Bone marrow (tissue), 2 donors: ENCODE data around the gene RHBDL1.
"Not testable (repeated sequence)": the region's sequence is repeated elsewhere in the genome, so short reads cannot be mapped to it uniquely, and the experiment has no call there.

ENCODE experiments used
- DNase-seq, 2 donors: peaks; one replicate each; lab custom pipeline; 2025; lab: John Stamatoyannopoulos, UW

RHBDL1 gene

DNA sequence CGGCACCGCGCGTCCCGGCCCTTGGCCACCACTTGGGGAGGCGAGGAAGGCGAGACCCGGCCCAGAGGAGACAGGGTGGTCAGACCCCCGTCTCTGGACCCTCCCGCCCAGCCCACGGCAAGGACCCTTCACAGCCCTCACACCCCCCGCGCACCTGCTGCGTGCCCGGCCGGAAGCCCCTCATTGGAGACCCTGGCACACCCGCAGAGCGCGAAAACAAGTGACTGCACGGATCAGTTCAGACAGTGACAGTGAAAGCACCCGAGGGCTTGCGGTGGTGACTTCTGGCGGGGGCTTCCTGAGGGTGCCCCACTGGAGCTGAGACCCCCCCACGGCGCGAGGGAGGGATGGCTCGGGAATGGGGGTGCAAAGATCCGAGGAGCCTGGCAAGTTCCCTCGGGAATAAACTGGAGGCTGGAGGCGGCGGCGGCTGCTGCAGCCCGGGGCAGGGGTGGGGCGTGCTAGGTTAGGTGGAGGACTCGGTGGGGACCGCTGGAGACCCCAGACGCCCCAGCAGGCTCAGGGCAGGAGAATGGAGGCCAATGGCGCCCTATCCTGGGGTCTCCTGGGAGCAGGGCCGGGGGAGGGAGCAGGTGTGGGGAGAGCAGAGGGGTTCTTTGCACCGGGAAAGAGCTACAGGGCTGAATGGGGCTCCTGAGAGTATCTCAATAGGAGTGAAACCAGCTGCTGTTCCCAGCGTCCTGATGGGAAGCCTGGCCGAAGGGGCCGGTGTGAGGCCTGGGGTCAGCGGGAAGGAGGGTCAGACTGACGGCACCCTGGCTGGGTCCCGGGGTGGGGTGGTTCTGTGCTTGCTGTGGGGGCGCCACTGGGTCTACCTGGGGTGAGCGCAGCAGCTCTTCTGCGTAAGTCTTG is 31.0 kb downstream of the RHBDL1 start:
- no peak for DNase-seq

DNA sequence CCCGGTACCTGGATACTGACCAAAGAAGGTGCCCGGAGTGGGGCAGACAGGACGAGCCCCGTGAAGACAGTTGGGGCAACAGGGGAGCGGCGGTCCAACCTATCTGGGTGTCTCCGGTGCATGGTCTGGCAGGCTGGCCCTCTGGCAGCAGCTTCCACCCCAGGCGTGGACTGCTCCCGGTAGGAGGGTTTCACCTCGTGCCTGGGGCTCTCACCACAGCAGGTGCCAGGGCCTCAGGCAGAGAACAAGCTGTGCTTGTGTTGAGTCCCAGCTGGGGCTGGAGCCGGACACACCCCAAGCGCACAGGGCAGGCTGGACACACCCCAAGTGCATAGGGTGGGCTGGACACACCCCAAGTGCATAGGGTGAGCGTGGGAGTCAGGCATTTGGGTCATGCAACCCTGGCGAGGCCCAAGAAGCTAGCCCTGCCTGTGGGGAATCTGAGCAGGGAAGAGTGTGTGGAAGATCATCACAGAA is 31.6 kb downstream of the RHBDL1 start:
- no peak for DNase-seq

DNA sequence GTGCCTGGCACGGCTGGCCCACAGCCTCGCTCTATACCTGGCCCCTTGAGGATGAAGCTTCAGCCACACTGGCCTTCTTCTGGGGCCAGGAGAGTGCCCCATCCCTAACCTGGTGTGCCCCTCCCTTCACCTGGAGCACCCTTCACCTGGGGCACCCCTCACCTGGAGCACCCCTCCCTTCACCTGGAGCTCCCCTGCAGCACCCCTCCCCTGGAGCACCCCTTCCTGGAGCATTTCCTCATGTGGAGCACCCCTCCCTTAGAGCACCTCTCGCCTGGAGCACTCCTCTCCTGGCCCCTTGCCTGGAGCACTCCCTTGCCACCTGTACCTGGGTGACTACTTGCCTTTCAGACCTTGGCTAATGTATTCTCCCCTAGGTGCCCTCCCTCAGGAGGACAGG is 32.5 kb downstream of the RHBDL1 start:
- no peak for DNase-seq

DNA sequence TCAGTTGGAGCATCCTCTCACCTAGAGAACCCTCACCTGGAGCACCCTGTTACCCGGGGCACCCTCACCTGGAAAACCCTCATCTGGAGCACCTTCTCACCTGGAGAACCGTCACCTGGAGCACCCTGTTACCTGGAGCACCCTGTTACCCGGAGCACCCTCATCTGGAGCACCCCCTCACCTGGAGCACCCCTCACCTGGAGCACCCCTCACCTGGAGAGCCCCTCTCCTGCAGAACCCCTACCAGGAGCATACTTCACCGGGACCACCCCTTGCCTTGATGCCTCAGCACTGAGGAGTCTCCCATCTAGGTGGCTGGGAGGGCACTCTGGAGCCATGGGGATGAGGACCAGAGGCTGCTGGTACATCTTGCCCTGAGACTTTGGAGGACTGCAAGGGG is 33.5 kb downstream of the RHBDL1 start:
- DNase-seq = no peak

DNA sequence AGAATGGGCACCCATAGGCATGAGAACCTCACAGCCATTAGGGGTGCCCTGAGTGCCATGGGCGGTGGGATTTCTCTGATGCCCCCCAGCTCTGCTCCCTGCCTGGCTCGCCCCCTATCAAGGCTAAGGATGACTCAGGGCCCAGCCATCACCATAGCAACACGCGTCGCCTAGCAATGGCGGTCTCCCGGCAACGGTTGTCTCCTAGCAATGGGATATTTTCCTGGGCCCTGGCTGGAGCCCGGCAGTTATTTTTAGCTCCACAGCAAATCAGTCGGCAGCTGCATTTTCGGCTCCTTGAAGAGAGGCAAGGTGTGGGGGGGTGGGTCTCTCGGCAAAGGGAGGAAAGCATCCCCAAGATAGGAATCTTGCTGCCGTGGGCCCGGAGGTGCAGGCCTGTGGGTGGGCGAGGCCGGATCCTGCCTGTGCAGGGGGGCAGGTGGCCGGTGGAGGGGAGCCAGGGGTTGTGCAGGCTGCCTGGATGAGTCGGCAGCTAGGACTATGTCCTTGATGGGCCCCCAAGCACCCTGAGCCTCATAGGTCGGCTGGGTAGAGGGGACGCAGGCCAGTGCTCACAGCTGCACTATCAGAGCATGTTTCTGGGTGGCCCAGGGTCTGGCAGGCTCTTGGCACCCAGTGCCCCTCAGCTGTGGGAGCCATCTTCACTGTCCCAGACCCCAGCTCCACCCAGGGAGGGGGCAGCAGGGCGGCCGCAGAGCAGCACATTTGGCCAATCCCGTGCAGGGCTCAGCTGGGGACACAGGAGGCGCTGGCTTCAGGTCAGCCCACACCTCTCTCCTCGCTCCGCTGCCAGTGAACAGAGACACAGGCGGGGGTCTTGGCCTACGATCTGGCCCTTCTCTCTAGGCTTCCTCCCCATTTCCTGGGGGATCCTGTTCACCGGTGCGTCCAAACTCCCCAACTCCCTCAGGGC is 34.4 kb downstream of the RHBDL1 start:
- no peak for DNase-seq

DNA sequence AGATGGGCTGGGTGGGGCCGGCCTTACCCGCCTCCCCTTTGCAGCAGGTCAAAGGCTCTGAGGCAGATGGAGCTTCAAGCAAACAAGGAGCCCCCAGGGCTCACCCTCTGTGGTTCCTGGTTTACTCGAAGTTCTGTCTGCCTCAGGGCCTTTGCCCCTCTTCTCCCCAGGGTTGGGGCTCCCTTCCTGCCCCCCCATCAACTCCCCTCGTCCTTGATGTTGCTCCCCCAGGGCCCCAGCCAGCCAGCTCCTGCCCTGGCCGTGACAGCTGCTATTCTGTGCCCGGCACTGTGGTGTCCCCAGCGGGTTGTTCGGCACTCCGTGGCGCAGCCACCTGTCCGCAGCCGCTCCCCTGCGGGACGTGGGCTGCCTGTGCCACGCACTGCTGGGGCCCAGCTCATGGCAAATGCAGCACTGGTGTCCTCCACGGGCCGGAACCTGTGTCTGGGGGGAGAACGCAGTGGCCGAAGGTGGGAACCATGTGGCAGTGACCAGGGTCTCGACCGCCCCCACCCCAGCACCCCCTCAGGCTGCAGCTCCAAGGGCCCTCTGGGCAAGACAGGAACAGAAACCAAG is 35.1 kb downstream of the RHBDL1 start:
- DNase-seq = no peak

DNA sequence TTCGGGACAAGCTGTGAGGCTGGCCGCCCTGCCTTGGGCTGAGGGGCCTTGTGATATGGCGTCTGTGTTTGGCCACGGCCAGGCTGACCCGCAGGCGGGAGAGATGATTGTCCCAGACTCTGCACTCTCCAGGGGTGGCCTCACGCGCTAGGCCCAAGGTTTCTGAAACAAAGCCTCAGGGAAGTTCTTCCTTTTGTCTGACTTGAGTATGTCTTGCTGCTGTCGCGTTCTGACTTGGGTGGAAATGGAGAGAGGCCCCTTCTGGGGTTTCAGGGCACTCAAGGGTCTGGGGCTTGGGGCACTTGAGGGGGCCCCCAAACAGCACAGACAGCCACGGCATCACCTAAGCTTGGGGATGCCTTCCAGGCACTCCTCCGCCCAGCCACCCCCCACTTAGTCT is 35.6 kb downstream of the RHBDL1 start:
- no peak for DNase-seq

DNA sequence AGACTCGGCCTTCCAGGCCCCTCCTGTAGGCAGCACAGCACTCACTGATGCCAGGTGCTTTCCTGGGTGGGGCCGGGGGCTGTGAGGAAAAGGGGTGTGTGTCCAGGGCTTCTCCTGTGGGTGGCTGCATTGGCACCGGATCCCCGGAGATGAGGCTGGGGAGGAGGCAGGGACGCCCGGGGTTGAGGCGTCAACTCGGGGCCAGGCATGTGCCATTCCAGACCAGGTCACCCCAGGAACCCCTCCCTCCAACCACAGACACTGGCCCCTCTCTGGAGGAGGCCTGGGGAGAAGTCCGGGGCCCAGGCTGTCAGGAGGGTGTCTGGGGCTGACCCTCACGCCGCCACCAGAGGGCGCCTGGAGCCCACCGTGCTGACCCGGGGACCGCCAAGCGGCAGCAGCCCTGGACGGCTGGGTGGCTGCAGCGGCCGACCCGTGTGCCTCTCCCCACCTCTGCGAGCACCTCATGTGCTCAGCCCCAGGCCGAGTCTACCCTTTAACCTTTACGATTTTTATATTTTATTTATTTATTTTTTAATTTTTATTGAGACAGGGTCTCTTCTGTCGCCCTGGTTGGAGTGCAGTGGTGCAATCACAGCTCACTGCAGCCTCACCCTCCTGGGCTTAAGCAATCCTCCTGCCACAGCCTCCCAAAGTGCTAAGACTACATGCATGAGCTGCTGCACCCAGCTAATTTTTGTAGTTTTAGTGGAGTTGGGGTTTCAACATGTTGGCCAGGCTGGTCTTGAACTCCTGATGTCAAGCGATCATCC is 36.3 kb downstream of the RHBDL1 start:
- peak; percentile 35 to 44 for DNase-seq

DNA sequence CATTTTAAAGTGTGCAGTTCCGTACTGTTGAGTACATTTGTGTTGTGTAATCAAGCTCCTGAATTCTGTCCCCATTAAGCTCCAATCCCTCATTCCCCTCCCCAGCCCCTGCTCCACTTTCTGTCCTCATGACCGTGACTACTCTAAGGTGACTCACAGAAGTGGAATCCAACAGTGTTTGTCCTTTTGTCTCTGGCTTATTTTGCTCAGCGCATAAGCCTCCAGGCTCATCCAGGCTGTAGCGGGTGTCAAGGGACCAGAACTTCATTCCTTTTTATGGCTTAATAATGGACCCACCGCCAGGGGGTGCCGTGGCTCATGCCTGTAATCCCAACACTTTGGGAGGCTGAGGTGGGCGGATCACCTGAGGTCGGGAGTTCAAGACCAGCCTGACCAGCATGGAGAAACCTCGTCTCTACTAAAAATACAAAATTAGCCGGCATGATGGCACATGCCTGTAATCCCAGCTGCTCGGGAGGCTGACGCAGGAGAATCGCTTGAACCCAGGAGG is 37.3 kb downstream of the RHBDL1 start:
- not testable (repeated sequence) for DNase-seq

DNA sequence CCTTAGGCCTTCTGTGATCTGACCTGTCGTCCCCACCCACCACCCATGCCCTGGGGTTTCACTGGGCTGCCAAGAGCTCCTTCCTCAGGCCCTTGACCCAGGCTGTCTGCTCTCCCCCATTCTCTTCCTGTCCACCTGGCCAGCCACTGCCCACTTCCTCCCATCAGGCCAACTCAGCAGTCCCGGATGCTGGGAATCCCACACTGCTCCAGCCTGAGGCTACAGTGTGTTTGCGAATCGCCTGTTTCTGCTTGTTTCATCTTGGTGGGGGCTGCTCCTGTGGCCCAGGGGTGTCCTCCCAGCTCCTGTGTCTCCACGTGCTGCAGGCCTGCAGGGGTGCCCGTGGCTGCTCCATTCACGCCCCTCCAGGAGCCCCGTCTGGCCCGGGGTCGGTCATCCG is 38.6 kb downstream of the RHBDL1 start:
- no peak for DNase-seq

DNA sequence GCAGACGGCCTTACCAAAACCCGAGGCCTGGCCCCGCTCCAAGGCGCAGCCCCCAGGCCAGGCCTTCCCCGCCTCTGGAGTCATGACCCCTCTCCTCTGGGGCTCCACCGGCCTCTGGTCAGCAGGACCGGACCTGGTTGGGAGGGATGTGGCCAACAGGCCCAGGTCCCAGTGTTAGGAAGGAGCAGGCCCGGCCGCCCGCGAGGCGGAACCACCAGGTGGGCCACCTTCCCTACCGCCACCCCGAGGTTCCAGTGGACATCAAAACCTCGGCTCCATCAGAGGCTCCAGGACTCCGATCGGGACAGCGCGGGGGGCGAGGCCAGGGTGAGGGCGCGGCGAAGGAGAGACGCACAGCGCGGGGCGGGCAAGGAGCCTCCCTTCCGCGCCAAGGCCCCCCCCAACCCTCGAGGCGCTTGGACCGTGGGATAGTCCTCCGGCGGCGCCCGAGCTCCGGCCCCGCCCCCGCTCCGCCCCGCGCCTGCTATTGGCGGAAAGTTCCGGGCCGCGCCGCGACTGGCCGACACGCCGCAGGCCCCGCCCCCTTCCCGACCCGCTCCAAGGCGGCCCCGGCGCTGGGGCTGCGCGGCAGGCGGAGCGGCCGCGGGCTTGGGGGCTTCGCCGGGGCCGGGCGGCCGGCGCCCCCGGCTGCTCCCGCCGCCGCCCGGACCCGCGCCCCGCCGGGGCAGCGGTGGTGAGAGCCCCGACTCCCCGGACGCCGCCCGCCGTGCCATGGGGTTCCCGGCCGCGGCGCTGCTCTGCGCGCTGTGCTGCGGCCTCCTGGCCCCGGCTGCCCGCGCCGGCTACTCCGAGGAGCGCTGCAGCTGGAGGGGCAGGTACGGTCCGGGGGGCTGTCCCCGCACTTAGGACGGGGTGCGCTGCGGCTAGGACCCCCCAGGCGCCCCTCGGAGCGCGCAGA is 39.3 kb downstream of the RHBDL1 start, which contains the start of gene METRN:
METRN (plus strand) TSS at position 561 of the 919 bp plus-strand sequence; CDS start at position 733, 172 bp downstream.
- peak; percentile 26 to 59 for DNase-seq

DNA sequence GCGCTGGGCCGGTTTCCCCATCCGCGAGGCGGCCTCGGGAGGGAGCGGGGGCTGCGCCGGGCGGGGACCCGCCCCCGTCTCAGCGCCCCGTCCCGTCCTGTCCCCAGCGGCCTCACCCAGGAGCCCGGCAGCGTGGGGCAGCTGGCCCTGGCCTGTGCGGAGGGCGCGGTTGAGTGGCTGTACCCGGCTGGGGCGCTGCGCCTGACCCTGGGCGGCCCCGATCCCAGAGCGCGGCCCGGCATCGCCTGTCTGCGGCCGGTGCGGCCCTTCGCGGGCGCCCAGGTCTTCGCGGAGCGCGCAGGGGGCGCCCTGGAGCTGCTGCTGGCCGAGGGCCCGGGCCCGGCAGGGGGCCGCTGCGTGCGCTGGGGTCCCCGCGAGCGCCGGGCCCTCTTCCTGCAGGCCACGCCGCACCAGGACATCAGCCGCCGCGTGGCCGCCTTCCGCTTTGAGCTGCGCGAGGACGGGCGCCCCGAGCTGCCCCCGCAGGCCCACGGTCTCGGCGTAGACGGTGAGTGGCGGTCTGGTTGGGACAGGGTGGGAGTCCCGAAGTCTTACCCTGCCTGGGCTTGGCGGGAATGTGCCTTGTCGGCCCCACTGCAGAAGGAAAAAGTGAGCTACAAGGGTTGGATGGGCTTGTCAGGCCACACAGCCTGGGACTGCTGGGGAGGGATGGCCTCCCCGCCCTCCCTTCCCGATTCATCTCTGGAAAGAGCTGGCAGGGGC is 40.2 kb downstream of the RHBDL1 start:
- DNase-seq = no peak

DNA sequence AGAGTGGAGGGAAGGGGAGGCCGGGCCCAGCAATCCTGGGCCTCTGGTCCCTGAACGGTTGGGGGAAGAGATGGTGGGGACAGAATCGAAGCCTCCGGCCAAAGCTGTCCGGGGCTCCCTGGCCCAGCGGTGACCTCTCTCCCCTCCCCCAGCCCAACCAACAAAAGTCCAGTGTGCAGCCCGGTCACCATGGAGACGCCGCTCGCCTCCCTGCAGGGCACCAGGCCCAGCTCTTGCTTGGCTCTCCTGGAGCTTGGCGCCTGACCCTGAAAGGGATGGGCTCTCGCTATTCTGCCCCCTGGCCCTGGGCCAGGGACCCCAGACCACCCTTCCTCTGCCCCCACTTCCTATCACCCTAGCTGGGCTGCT is 40.7 kb downstream of the RHBDL1 start:
- no peak for DNase-seq

DNA sequence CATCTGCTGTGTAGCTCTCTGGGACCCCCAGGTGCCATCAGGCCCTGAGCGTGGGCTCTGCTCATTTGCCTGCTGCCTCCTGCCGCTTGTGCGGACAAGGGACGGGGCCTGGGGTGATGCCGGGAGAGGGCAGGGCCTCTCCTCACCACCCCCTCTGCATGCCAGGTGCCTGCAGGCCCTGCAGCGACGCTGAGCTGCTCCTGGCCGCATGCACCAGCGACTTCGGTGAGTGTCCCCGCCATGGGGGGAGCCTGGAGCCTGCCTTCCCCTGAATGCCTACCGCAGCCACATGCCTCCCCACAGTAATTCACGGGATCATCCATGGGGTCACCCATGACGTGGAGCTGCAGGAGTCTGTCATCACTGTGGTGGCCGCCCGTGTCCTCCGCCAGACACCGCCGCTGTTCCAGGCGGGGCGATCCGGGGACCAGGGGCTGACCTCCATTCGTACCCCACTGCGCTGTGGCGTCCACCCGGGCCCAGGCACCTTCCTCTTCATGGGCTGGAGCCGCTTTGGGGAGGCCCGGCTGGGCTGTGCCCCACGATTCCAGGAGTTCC is 41.4 kb downstream of the RHBDL1 start:
- no peak for DNase-seq

DNA sequence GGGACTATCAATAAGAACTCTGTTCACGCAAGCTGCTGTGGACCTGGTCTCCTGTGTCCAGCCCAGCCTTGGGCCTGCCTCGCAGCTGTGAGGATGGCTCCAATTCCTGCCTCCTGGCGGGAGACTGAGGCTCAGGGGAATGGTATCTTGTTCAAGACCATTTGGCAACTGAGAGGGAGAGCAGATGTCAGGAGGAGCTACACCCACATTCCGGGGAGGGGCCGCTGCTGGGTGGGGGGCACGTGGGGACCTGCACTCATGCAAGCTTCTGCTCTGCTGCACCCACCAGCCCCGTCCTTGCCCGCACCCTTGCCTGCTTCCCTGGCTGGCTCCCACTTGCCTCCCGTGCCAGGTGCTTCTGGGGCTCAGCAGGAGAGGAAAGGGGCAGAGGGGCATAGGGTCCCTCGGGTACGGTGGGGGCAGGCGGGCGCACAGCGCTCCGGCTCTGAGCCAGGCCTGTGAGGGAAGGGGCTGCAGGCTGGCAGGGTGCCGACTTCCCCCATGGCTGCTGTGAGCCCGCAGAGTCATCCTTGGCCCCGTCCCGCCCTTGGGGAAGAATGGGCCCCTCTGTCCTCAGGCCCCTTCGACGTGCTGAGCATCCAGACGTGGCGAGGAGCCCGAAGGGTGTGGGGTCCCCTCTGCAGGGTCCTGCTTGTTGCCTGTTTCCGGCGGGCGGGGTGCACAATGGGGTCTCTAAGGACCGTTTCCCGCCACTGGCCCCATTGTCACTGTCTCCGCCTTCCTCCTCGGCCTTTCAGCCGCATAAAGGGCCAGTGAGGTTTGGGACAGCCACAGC is 42.2 kb downstream of the RHBDL1 start:
- DNase-seq = no peak

DNA sequence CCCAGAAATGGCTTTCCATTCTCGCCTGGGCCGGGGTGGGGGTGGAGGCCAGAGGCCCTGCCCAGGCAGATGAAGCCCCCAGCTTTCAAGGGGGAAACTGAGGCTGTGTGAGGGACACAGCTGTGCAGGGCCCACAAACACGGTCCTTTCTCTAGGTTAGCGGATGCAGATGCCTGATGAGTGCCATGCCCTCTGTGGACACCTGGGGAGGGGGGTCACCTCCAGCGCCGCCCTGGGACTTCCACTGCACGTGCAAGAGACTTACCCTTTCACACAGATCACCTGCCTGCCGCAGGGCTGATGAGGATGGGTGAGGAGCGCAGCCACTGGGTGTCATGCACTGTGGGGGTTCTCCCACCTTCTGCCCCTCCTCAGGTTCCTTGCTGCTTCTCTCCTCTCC is 42.9 kb downstream of the RHBDL1 start:
- no peak for DNase-seq

DNA sequence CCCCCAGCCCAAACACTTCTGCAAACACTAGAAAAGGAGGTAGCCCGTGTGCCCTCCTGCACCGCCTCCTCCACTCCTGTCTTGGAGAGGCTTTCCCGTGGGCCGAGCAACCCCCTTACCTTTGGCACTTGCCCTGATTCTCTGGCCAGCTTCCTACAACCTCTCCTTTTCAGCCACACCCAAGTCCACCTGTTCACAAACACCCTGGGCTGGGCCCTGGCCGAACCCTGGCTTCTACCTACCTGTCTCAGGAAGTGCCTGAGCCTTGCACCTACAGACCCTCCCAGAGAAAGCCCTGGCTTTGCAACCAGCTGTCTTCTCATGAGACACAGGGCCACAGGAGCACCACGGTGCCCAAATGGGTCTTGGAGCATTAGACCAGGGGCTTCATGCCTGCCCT is 43.5 kb downstream of the RHBDL1 start:
- no peak for DNase-seq

DNA sequence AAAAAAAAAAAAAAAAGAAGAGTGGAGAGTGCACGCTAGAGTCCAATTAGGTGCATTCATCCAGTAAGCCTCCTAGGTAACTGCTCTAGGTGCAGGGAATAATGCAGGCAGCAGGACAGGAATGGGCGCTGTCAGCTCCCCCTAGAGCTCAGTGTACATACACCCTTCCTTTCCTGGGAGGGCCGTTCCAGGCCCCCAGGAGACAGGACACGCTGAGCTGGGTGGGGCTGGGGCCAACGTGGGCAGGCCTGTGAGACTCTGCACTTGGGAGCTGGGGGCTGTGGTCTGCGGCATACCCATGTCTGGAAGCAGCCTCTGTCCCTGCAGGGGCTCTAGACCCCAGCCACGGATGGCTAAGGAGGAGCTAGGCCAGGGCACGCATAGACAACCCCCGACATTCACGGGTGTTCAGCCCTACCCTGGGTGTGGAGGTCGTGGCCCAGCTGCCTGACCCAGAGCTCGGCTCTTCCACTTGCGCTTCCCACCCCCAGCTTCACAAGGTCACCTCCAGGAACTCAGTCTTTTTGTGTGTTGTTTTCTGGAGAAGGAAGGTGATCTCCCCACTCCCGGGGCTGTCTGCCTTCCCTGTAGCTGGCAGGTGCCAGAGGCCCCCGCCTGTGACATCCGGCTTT is 44.5 kb downstream of the RHBDL1 start:
- no peak for DNase-seq
